Smooth muscle cell of bladder (primary cell): ENCODE measurements around the gene HTR7. TPM values are rescaled to one million over a fixed set of nuclear protein-coding genes. Genes with fewer than 3 reads are reported as not detected.

Source experiments
- total RNA-seq: library from RNA; depleted of rRNA; stranded (reverse); fragments of >200 nt; gene quantifications from 2 replicates; pipeline ENCODE4 v1.2.3, GENCODE V29; 2014

Gene HTR7
- total RNA-seq = 0.92 and 2.4 TPM in 2 replicates

GRCh38 chr10:90857635-90858460 is at the start of gene HTR7:
Gene HTR7, minus strand, starts transcription at chr10:90858039. Its CDS starts 368 bp downstream, at chr10:90857671.

GRCh38 chr10:90871766-90872647 is 14.2 kb upstream of the HTR7 start, which contains the start of gene RPP30:
Gene RPP30, plus strand, starts transcription at chr10:90871974. Its CDS starts 13 bp downstream, at chr10:90871987.

Other genes with a start within 250 kb of the HTR7 start
- 32.9 and 35.6 TPM in 2 replicates for gene RPP30, start 13.9 kb upstream of the HTR7 start, total RNA-seq
- 0.14 and 0.18 TPM in 2 replicates for gene ANKRD1, start 63.0 kb upstream of the HTR7 start, total RNA-seq